KOPT-K1 (cell line): ENCODE measurements around the gene MYO1E.
"Not testable (repeated sequence)": the region's sequence is repeated elsewhere in the genome, so short reads cannot be mapped to it uniquely, and the experiment has no call there.

ENCODE experiments used
- H3K27ac ChIP-seq: fragments of 200-600 bp; sonication (generic); 2 replicates; pipeline ENCODE4 v1.5.1; 2016; ENCODE audit warnings: antibody characterized with exemption, mild to moderate bottlenecking, low read depth, low read length; ENCODE audit not compliant: poor library complexity, severe bottlenecking
- H3K36me3 ChIP-seq: fragments of 200-600 bp; sonication (generic); 2 replicates; pipeline ENCODE4 v1.5.1; 2017; ENCODE audit warnings: antibody characterized with exemption, mild to moderate bottlenecking, low read length, moderate library complexity; ENCODE audit not compliant: insufficient read depth
- H3K9me3 ChIP-seq: fragments of 200-600 bp; sonication (generic); 2 replicates; pipeline ENCODE4 v1.5.1; 2017; ENCODE audit warnings: antibody characterized with exemption, low read length, mild to moderate bottlenecking; ENCODE audit not compliant: insufficient read depth, poor library complexity, severe bottlenecking

Gene MYO1E

GRCh38 chr15:59372352-59373211 is at the start of gene MYO1E:
Gene MYO1E (minus strand): TSS chr15:59372871. CDS start chr15:59372500, 371 bp downstream.
- H3K36me3 ChIP-seq = no peaks in the 10 kb centered on the region
- H3K27ac ChIP-seq = no peak within 1 kb of the TSS
- peaks cover 6% of the 10 kb centered on the region for H3K9me3 ChIP-seq

- Histone ChIP-seq H3K27ac (no peak overlapping the region), H3K9me3 (no peaks in the 10 kb centered on the region), H3K36me3 (no peaks in the 10 kb centered on the region)
Observed at GRCh38 chr15:59420986-59421618, 48.4 kb upstream of the MYO1E start.

- no peaks in the 10 kb centered on the region for H3K36me3 ChIP-seq
- H3K9me3 ChIP-seq = no peaks in the 10 kb centered on the region
- no peak overlapping the region for H3K27ac ChIP-seq
Observed at GRCh38 chr15:59420108-59420507, 47.4 kb upstream of the MYO1E start.

- Histone ChIP-seq H3K9me3 (no peaks in the 10 kb centered on the region), H3K36me3 (no peaks in the 10 kb centered on the region), H3K27ac (no peak overlapping the region)
Observed at GRCh38 chr15:59419170-59419569, 46.5 kb upstream of the MYO1E start.

GRCh38 chr15:59416816-59417215 is 44.1 kb upstream of the MYO1E start:
- H3K9me3 ChIP-seq = no peaks in the 10 kb centered on the region
- H3K36me3 ChIP-seq = no peaks in the 10 kb centered on the region
- H3K27ac ChIP-seq = no peak overlapping the region

GRCh38 chr15:59413577-59413976 is 40.9 kb upstream of the MYO1E start:
- Histone ChIP-seq H3K27ac (no peak overlapping the region), H3K9me3 (no peaks in the 10 kb centered on the region), H3K36me3 (no peaks in the 10 kb centered on the region)

- H3K9me3 ChIP-seq = no peaks in the 10 kb centered on the region
- H3K27ac ChIP-seq = no peak overlapping the region
- H3K36me3 ChIP-seq = no peaks in the 10 kb centered on the region
Observed at GRCh38 chr15:59410391-59410896, 37.8 kb upstream of the MYO1E start.

- Histone ChIP-seq H3K36me3 (no peaks in the 10 kb centered on the region), H3K27ac (no peak overlapping the region), H3K9me3 (no peaks in the 10 kb centered on the region)
Observed at GRCh38 chr15:59407946-59408345, 35.3 kb upstream of the MYO1E start.

- no peaks in the 10 kb centered on the region for H3K36me3 ChIP-seq
- no peaks in the 10 kb centered on the region for H3K9me3 ChIP-seq
Observed at GRCh38 chr15:59406446-59406845, 33.8 kb upstream of the MYO1E start.

GRCh38 chr15:59405079-59405478 is 32.4 kb upstream of the MYO1E start:
- Histone ChIP-seq H3K27ac (no peak overlapping the region), H3K36me3 (no peaks in the 10 kb centered on the region), H3K9me3 (no peaks in the 10 kb centered on the region)

More at GRCh38 chr15:59406446-59406845, 33.8 kb upstream of the MYO1E start:
- H3K27ac ChIP-seq = no peak overlapping the region

GRCh38 chr15:59401824-59402569 is 29.3 kb upstream of the MYO1E start:
- H3K9me3 ChIP-seq = no peaks in the 10 kb centered on the region
- H3K27ac ChIP-seq = no peak overlapping the region
- no peaks in the 10 kb centered on the region for H3K36me3 ChIP-seq

- not testable (repeated sequence) for H3K9me3 ChIP-seq, H3K27ac ChIP-seq, H3K36me3 ChIP-seq
Observed at GRCh38 chr15:59401051-59401823, 28.6 kb upstream of the MYO1E start.

- no peak overlapping the region for H3K27ac ChIP-seq
Observed at GRCh38 chr15:59400103-59400813, 27.6 kb upstream of the MYO1E start.

GRCh38 chr15:59399465-59400102 is 26.9 kb upstream of the MYO1E start:
- no peaks in the 10 kb centered on the region for H3K9me3 ChIP-seq
- H3K36me3 ChIP-seq = no peaks in the 10 kb centered on the region
- H3K27ac ChIP-seq = no peak overlapping the region

More at GRCh38 chr15:59400103-59400813, 27.6 kb upstream of the MYO1E start:
- Histone ChIP-seq H3K36me3 (no peaks in the 10 kb centered on the region), H3K9me3 (no peaks in the 10 kb centered on the region)
